Testis (tissue), 2 donors: ENCODE data around the gene ZMAT5.

Experiments used
- POLR2A ChIP-seq: fragments of 450-650 bp; IDR thresholded peaks from one replicate; pipeline ENCODE4 v1.6.1; 2017; ENCODE audit warnings: antibody characterized with exemption, mild to moderate bottlenecking, moderate library complexity
- TF ChIP-seq, protein P1 (sequence below), 3 experiments: fragments of 450-650 bp in 2 of 3; fragments of 200-600 bp in 1 of 3; sonication (generic) in 1 of 3; IDR thresholded peaks; one replicate each; pipeline ENCODE4 v1.5.1; 2016 to 2019; ENCODE audit warnings: antibody characterized with exemption in 3 of 3, mild to moderate bottlenecking in 2 of 3, moderate library complexity in 1 of 3

- TF ChIP-seq, protein P1, sequence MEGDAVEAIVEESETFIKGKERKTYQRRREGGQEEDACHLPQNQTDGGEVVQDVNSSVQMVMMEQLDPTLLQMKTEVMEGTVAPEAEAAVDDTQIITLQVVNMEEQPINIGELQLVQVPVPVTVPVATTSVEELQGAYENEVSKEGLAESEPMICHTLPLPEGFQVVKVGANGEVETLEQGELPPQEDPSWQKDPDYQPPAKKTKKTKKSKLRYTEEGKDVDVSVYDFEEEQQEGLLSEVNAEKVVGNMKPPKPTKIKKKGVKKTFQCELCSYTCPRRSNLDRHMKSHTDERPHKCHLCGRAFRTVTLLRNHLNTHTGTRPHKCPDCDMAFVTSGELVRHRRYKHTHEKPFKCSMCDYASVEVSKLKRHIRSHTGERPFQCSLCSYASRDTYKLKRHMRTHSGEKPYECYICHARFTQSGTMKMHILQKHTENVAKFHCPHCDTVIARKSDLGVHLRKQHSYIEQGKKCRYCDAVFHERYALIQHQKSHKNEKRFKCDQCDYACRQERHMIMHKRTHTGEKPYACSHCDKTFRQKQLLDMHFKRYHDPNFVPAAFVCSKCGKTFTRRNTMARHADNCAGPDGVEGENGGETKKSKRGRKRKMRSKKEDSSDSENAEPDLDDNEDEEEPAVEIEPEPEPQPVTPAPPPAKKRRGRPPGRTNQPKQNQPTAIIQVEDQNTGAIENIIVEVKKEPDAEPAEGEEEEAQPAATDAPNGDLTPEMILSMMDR (IDR thresholded peaks at IDR 0.05), result no peak
- no peak for TF ChIP-seq POLR2A
These were observed 64.5 kb downstream of the ZMAT5 start for GRCh38 chr22:29702000-29702930.
